GM18907 (cell line): ENCODE results near the gene ACACA.
"Not testable (repeated sequence)": the region's sequence is repeated elsewhere in the genome, so short reads cannot be mapped to it uniquely, and the experiment has no call there.

Experiments
- ATAC-seq: cut with Tn5 transposase; IDR thresholded peaks from one replicate; pipeline ENCODE4 v1.9.1; 2021; ENCODE audit warnings: mild to moderate bottlenecking, moderate library complexity; ENCODE audit not compliant: unreplicated experiment

ACACA gene

GRCh38 chr17:37356796-37357569, 49.7 kb downstream of the ACACA start:
- not testable (repeated sequence) for ATAC-seq

GRCh38 chr17:37346863-37347402, 59.7 kb downstream of the ACACA start:
- not testable (repeated sequence) for ATAC-seq

- ATAC-seq, result no peak
Measured at GRCh38 chr17:37344519-37344918, 62.1 kb downstream of the ACACA start.

DNA sequence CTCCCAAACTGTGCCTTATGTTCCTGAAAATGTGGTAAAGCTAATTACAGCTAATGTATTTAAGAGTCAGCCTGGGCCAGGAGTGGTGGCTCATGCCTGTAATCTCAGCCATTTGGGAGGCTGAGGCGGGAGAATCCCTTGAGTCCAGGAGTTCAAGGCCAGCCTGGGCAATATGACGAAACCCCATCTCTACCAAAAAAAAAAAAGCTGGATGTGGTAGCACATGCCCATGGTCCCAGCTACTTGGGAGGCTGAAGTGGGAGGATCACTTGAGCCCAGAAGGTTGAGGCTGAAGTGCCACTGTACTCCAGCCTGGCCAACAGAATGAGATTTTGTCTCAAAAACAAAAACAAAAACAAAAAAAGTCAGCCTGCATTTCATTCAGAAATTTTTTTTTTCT, 64.0 kb downstream of the ACACA start:
- ATAC-seq, result no peak

DNA sequence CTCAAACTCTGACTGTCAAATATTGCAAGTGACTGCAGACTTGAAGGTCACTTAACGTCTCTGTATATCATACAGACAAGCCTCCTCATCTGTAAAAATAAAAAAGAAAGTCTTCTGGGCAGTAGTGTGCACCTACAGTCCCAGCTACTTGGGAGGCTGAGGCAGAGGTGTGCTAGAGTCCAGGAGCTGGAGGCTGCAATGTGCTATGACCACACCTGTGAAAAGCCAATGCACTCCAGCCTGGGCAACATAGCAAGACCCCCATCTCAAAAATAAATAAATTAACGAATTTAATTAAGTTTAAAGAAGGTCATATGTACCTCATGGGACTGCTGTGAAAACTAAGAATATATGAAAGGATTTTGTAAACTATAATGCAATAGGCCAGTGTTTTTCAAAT, 65.8 kb downstream of the ACACA start:
- no peak for ATAC-seq

DNA sequence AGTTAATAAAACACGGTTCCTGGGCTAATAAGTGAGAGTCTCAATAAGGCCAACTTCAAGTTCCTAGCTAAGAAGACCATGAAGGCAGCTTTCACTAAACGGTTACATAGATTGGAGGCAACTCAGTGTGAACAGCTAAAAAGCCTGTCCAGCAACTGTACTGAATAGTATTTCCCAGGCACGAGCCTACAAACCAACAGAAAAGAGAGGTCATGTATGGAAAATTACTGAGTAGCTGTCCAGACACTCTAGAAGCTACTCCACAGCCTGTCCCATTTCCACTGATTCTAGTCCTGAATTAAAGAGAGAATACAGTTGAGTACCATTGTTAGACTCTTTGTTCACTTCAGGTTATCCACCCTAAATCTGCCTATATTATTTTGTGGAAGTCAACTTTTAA, 67.3 kb downstream of the ACACA start:
- ATAC-seq, result no peak

DNA sequence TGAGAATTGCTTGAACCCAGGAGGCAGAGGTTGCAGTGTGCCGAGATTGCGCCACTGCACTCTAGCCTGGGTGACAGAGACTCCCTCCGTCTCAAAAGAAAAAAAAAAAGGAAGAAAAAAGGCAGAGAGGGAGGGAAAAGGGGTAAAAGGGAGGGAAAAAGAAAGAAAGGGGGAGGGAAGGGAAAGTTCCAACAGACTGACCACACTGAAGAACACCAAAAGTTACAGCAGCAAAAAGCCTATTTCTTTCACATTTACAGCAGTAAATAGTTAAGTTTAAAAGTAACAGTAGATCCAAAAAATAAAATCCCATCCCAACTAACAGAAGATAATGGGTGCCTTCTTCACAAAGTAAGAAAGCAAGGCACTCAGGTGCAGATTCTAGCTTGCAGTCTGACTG, 67.8 kb downstream of the ACACA start:
- no peak for ATAC-seq

DNA sequence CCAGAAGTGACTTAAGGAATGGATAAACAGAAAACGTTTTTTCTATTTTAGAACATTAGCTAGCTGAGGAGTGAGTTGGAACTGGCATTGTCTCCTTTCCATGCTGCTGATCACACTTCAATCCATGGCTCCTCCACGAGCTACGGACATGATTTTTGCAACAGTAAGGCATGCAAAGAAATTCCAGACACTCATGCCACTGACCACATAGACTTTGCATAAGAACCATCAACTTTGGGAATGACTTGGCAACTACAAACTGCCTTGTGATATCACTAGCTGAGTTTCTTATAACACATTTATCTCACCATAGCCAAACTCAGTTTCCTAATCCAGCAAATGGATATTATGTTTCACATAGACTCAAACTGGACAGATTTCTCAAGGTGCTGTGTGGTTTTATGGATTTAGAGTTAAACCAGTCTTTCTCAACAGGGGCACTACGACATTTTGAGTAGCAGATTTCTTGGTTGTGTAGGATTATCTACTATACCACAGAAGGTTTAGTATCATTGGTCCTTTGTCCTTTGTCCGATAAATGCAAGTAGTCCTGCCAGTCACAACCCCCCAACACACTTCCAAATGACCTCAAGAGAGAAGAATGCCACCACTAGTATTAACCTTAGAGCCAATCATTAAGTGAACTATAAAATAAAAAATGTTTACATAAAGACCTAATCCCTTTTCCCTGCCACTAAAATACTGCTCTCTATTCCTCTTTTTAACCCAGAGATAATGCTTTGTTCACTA, 79.1 kb downstream of the ACACA start:
- ATAC-seq, result no peak

GRCh38 chr17:37322826-37323561, 83.6 kb downstream of the ACACA start:
- ATAC-seq, result no peak

GRCh38 chr17:37322106-37322505, 84.5 kb downstream of the ACACA start:
- ATAC-seq, result no peak

DNA sequence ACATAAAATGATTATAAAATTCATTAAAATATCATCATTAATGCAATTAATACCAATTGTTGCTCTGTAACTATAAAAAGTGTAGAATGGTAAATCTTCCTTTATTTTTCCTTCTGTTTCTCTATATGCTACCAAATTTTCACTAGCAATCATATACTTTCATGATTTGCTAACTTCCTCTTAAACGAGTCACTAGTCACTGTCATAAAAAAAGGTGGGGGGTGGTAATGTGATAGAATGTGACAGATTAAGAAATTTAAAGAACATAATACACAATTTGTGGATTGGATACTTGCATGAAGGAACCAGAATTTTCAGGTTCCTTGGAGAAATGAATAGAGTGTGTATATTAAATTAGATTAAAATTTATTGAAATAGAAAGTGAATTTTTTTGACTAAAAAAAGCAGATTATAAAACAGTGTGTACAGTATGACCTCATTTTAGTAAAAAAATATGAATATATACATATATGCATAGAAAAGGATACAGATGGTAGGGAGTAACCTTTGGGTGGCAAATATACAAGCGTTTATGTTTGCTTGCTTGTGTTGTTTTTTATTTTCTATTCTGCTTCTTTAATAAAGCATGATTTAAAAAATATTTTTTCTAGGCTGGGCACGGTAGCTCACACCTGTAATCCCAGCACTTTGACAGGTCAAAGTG, 87.6 kb downstream of the ACACA start:
- no peak for ATAC-seq

GRCh38 chr17:37317867-37318266, 88.8 kb downstream of the ACACA start:
- ATAC-seq, result no peak

DNA sequence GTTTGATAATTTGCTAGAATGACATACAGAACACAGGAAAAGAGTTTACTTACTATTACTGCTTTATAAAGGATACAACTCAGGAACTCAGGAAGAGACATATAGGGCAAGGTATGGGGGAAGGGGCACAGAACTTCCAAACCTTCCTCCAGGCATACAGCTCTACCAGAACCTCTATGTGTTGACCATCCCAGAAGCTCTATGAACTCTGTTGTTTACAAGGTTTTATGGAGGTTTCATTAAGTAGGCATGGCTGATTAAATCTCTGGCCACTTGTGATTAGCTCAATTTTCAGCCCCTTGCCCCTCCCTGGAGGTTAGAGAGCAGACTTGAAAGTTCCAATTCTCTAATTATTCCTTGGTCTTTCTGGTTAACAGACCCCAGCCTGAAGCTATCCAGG, 91.0 kb downstream of the ACACA start:
- no peak for ATAC-seq

DNA sequence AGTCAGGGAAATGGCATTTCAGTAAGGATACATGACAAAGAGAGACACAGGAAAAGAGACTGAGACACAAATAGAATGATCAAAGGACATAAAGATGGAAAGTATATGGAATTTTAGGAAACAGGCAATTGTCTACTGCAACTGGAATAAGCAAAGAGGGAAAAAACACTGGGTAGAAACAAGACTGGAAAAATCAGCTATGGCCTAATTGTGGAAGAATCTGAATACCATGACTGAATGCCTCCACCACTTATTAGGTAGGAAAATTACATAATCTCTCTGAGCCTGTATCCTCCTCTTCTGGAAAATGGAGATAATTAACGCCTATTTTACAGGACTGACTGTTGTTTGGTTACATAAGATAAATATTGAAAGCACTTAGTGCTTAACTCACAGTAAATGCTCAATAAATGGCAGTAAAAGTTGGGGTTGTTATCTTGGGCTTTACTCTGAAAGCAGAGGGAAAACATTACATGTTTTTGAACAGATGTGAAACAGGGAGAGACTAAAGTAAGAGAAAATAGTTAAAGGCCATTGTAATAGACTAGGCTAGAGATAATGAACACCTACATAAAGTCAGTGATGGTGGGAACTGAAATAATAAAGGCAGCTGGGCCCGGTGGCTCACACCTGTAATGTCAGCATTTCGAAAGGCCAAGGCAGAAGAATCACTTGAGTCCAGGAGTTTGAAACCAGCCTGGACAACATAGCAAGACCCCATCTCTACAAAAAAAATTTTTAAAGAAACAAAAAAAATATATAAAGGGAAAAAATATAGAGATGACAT, 94.3 kb downstream of the ACACA start:
- ATAC-seq, result no peak

GRCh38 chr17:37310940-37311339, 95.7 kb downstream of the ACACA start:
- no peak for ATAC-seq

- ATAC-seq, result no peak
Measured at GRCh38 chr17:37309051-37309450, 97.6 kb downstream of the ACACA start.

- no peak for ATAC-seq
Measured at GRCh38 chr17:37305406-37305905, 101.2 kb downstream of the ACACA start.

DNA sequence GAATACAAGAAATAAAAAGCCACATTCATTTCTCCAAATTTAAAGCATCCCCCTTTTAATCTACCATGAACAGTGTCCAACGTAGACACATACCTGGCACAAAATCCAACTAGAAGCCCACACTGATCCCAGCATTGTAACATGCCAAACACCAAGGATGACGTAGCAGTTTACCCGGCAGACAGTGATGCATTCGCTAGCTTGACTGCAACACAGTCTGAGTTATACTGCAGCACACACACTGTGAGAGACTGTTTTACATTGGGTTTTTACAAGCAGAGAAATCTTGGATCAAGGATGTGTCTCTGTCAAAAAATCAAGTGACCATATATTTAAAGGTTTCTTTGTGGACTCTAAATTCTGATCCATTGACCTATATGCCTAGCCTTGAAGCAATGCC, 105.3 kb downstream of the ACACA start:
- ATAC-seq, result no peak

DNA sequence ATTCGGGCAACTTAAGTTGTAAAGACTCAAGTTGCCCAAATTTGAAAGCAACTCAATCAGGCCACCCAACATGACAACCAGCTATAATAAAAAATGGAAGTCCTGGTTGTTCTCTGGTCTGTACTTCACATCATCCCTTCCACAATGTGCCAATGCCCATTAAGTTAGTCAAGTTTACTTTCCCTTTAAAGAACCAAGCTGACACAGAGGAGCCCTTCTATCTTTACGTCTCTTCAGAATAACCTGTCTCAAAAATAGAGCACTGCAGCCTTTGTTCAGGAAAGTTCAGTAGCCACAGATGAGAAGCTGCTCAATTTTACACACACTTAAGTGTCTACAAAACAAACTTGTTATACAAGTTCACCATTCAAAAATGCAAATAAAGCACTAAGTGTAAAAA, 106.0 kb downstream of the ACACA start:
- no peak for ATAC-seq
